Left lung (tissue), 10 donors: ENCODE measurements around the gene PREP. TPM values are rescaled to one million over a fixed set of nuclear protein-coding genes. Genes with fewer than 3 reads are reported as not detected.
"Not testable (repeated sequence)": the region's sequence is repeated elsewhere in the genome, so short reads cannot be mapped to it uniquely, and the experiment has no call there.

Experiments used
- ATAC-seq: fragments of 200-7000 bp; cut with Tn5 transposase; one replicate; pipeline ENCODE4 v1.9.1; 2020; ENCODE audit warnings: moderate library complexity
- DNase-seq, 4 donors: peaks; one replicate each; pipeline ENCODE4 v3.0.0-alpha.2; 2013 to 2020
- H3K27ac ChIP-seq, 2 donors: fragments of 200-600 bp; sonication (generic) in 1 of 2; one replicate each; pipeline versions ENCODE4 v1.5.0 to v1.8.0; 2020 to 2021
- H3K27me3 ChIP-seq, 2 donors: fragments of 200-600 bp; sonication (generic) in 1 of 2; one replicate each; pipeline versions ENCODE4 v1.5.0 to v1.8.0; 2020 to 2021
- H3K36me3 ChIP-seq, 2 donors: fragments of 200-600 bp; sonication (generic) in 1 of 2; one replicate each; pipeline versions ENCODE4 v1.5.0 to v1.8.0; 2020 to 2021
- H3K4me1 ChIP-seq, 2 donors: fragments of 200-600 bp; one replicate each; pipeline ENCODE4 v1.8.0; 2021
- H3K4me3 ChIP-seq, 2 donors: fragments of 200-600 bp; sonication (generic) in 1 of 2; one replicate each; pipeline versions ENCODE4 v1.5.0 to v1.8.0; 2020 to 2021; ENCODE audit warnings: mild to moderate bottlenecking in 1 of 2
- H3K9me3 ChIP-seq, 2 donors: fragments of 200-600 bp; sonication (generic) in 1 of 2; one replicate each; pipeline versions ENCODE4 v1.5.0 to v1.8.0; 2020 to 2021
- intact Hi-C, 2 donors: fragments of 100-400 bp; cut with DNase I; formaldehyde crosslinking; loops; one replicate each; pipeline versions ENCODE4 v1.11.2 to v1.14.2; 2022
- polyA plus RNA-seq, 6 donors: library from polyadenylated mRNA; unstranded; fragments of 120-200 nt; gene quantifications; one replicate each; pipeline ENCODE4 v1.2.1, GENCODE V29; 2013; ENCODE audit not compliant: insufficient read length in 6 of 6
- total RNA-seq, 2 donors: library from RNA; stranded (reverse); fragmentation: NEBNext Ultra II Directional; extraction: Animal tissue kit (Norgen Biotek cat#: 25700); gene quantifications; one replicate each; pipeline ENCODE4 v1.2.1, GENCODE V29; 2021
- TF ChIP-seq, protein P1 (sequence below), 2 donors: fragments of 200-600 bp; sonication (generic) in 1 of 2; IDR thresholded peaks; one replicate each; pipeline versions ENCODE4 v1.5.0 to v1.8.0; 2021; ENCODE audit warnings: antibody characterized with exemption in 2 of 2
- donor health status: DM: no; HTN: yes; CAD: no.
- donor health status: DM: no; HTN: no; CAD: no.

The PREP gene
- total and polyA plus RNA-seq, 8 donors, result 34.9 to 42.7 (median 36.8) TPM

DNA sequence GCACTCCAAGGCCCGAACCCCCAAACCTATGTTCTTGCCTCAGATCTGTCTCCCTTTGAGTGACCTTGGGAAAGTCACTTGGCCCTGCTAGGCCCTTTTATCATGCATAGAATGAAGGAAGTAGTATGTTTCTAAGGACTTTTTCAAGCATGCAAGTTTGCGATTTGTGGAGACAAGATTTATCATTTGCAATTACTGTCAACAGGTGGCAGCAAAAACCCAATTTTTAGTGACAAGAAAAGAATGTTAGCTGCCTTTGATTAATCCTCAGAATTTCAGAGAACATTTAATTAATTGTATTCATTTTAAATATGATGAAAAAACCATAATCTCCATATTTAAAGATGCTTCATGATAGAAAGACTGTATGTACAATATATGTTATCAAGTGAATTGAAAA, 28.3 kb upstream of the PREP start:
- no peaks in the 10 kb centered on the region for H3K36me3 ChIP-seq
- ATAC-seq (no peak), DNase-seq (peak in 2 of 4 donors; percentile 25 to 43)
- no peak overlapping the region for H3K4me3 ChIP-seq
- no peak overlapping the region for H3K27ac ChIP-seq
- TF ChIP-seq, protein P1, sequence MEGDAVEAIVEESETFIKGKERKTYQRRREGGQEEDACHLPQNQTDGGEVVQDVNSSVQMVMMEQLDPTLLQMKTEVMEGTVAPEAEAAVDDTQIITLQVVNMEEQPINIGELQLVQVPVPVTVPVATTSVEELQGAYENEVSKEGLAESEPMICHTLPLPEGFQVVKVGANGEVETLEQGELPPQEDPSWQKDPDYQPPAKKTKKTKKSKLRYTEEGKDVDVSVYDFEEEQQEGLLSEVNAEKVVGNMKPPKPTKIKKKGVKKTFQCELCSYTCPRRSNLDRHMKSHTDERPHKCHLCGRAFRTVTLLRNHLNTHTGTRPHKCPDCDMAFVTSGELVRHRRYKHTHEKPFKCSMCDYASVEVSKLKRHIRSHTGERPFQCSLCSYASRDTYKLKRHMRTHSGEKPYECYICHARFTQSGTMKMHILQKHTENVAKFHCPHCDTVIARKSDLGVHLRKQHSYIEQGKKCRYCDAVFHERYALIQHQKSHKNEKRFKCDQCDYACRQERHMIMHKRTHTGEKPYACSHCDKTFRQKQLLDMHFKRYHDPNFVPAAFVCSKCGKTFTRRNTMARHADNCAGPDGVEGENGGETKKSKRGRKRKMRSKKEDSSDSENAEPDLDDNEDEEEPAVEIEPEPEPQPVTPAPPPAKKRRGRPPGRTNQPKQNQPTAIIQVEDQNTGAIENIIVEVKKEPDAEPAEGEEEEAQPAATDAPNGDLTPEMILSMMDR (IDR thresholded peaks at IDR 0.05), result peak; percentile 40 to 49
- intact Hi-C loops, result no loop called here
- no peaks in the 10 kb centered on the region for H3K4me1 ChIP-seq
- no peaks in the 10 kb centered on the region for H3K27me3 ChIP-seq
- H3K9me3 ChIP-seq, result no peaks in the 10 kb centered on the region

DNA sequence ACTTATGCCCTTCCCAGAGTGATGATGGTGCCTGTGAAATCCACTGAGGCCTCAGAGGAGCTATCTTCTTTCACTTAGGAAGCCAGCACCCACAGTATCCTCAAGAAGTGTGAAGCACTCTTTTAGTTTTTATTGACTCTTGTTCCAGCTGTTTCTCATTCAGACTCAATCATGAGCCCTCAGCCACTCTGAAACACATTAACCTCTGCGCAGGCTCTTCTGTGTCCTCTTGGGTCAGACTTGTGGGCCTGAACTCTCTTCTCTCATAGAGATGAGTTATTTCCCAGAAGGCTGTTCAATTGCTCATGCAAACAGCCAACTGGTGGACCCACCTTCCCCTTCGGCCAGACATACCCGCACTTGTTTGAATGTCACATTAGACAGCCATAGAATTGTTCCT, 27.8 kb upstream of the PREP start:
- Histone ChIP-seq H3K9me3 (no peaks in the 10 kb centered on the region), H3K4me1 (no peaks in the 10 kb centered on the region), H3K36me3 (no peaks in the 10 kb centered on the region), H3K4me3 (no peak overlapping the region), H3K27me3 (no peaks in the 10 kb centered on the region), H3K27ac (no peak overlapping the region)
- intact Hi-C loops, result no loop called here
- no peak for ATAC-seq
- TF ChIP-seq, protein P1 (IDR thresholded peaks at IDR 0.05), result no peak
- no peak for DNase-seq

DNA sequence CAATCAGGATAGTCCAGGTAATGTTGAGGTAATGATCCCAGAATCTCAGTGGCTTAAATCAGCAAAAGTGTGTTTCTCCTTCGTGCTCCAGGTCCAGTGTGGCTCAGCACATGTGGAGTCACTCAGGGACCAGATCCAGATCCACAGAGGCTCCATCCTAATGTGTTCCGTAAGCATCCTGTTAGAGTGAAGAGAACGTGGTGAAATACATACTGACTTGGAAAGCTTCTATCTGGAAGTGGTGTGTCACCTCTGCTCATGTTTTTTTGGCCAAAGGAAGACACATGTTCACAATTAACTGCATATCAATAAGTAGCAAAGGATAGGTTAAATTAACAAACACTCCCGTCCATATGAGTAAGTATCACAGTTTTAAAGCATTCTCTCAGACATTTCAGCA, 26.8 kb upstream of the PREP start:
- no peak for ATAC-seq
- intact Hi-C loops, result no loop called here

DNA sequence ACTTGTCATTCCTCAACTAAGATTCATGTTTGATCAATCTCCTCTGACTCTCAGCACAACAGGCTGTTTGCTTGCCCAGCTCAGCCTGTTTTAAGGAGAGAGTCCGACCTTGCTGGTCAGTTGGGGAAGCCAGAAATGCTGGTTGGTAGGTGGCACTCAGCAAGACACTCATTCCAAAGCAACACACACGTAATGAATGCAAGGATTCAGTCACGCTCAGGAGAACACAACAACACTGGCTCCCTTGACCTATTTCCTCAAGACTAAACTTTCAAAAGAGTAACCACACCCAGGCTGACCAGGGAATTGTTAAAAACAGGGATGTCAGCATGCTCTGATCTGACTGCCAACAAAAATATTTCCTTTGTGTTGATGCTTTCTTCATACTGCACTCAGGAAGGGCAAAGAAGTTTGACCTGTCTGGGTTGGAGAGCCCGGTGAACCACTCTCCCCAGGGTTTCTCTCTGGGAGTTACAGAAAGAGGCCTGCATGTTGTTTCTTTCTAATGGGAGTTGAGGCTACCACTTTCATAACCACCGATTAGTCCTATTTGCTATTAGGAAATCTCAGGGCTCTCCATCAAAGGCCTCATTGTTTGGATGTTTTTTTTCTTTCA, 25.6 kb upstream of the PREP start:
- ATAC-seq (peak; percentile 77), DNase-seq (peak in 1 of 4 donors; percentile 36)
- Histone ChIP-seq H3K9me3 (no peaks in the 10 kb centered on the region), H3K4me3 (no peak overlapping the region), H3K36me3 (no peaks in the 10 kb centered on the region), H3K4me1 (no peaks in the 10 kb centered on the region), H3K27me3 (no peaks in the 10 kb centered on the region), H3K27ac (peak overlapping the region in 1 of 2 donors; percentile 14)
- TF ChIP-seq, protein P1 (IDR thresholded peaks at IDR 0.05), result no peak
- intact Hi-C loops, result no loop called here

More for the DNA sequence above, 26.8 kb upstream of the PREP start:
- H3K27ac ChIP-seq, result no peak overlapping the region
- no peaks in the 10 kb centered on the region for H3K36me3 ChIP-seq
- H3K27me3 ChIP-seq, result no peaks in the 10 kb centered on the region
- H3K9me3 ChIP-seq, result no peaks in the 10 kb centered on the region
- no peak overlapping the region for H3K4me3 ChIP-seq
- no peaks in the 10 kb centered on the region for H3K4me1 ChIP-seq
- TF ChIP-seq, protein P1 (IDR thresholded peaks at IDR 0.05), result no peak
- DNase-seq, result no peak

DNA sequence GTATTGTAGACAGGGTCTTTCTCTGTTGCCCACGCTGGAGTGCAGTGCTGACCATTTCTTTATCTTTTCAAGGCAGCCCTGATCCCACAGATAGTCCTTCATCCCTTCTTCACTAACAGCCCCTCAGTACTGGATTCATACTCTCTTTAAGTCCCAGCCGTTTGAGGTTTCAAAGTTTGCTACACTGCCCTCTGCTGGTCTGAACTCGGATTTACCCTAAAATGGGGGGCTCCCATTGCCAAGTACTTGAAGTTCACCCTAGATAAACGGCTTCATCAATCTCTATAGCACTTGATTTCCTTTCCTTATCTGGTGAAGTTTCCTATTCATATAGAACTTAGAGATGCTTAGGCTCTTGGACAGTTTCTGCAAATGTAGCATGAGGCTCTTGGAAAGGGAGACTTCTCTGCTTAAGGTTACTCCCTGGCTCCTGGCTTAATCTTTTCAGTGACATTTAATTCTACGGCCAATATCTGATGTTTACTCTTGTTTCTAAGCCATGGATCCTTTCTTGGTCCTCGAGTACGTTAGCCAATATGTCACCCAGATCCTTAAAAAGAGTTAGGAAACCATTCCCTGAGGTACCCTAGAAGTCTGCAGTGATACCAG, 21.4 kb upstream of the PREP start:
- no peak overlapping the region for H3K4me3 ChIP-seq
- no peaks in the 10 kb centered on the region for H3K4me1 ChIP-seq
- H3K36me3 ChIP-seq, result no peaks in the 10 kb centered on the region
- TF ChIP-seq, protein P1 (IDR thresholded peaks at IDR 0.05), result peak; percentile 60 to 67
- peaks cover 0 to 3% of the 10 kb centered on the region in 2 donors for H3K9me3 ChIP-seq
- ATAC-seq (peak; percentile 65), DNase-seq (peak in 2 of 4 donors; percentile 26 to 50)
- intact Hi-C loops, result loop anchor here in 1 of 2 donors (5.0 kb wide), 1 partner anchor 337 kb away; no protein-coding TSS in a partner anchor
- no peaks in the 10 kb centered on the region for H3K27me3 ChIP-seq
- H3K27ac ChIP-seq, result no peak overlapping the region

DNA sequence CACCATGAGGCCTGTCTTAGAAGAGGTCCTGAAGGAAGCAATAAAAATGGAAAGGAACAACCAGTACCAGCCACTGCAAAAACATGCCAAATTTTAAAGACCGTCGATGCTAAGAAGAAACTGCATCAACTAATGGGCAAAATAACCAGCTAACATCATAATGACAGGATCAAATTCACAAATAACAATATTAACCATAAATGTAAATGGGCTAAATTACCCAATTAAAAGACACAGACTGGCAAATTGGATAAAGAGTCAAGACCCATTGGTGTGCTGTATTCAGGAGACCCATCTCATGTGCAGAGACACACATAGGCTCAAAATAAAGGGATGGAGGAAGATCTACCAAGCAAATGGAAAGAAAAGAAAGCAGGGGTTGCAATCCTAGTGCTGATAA, 14.1 kb upstream of the PREP start:
- H3K4me3 ChIP-seq, H3K4me1 ChIP-seq, H3K27me3 ChIP-seq, H3K27ac ChIP-seq, H3K36me3 ChIP-seq, DNase-seq, ATAC-seq, intact Hi-C loops: not testable (repeated sequence)
- H3K9me3 ChIP-seq, result peaks cover 0 to 34% of the 10 kb centered on the region in 2 donors
